Duodenal mucosa (tissue), 2 donors: Measurements from ENCODE around the gene PIAS4.
"Not testable (repeated sequence)": the region's sequence is repeated elsewhere in the genome, so short reads cannot be mapped to it uniquely, and the experiment has no call there.

Source experiments
- H3K27ac ChIP-seq: one replicate; pipeline ENCODE4 v1.7.0; 2013; ENCODE audit warnings: low read depth, low read length
- H3K27me3 ChIP-seq, 2 donors: one replicate each; pipeline ENCODE4 v1.7.0; 2013; ENCODE audit warnings: low read length in 2 of 2, control low read depth in 1 of 2; ENCODE audit not compliant: insufficient read depth in 2 of 2, control insufficient read depth in 1 of 2
- H3K36me3 ChIP-seq, 2 donors: one replicate each; pipeline ENCODE4 v1.7.0; 2013; ENCODE audit warnings: low read length in 2 of 2, control low read depth in 1 of 2; ENCODE audit not compliant: insufficient read depth in 2 of 2, control insufficient read depth in 1 of 2
- H3K4me1 ChIP-seq, 2 donors: one replicate each; pipeline ENCODE4 v1.7.0; 2013; ENCODE audit warnings: low read length in 2 of 2, control low read depth in 1 of 2; ENCODE audit not compliant: insufficient read depth in 2 of 2, control insufficient read depth in 1 of 2
- H3K4me3 ChIP-seq, 2 donors: one replicate each; pipeline ENCODE4 v1.7.0; 2013; ENCODE audit warnings: low read length in 2 of 2, low read depth in 1 of 2
- H3K9ac ChIP-seq, 2 donors: one replicate each; pipeline ENCODE4 v1.7.0; 2013; ENCODE audit warnings: low read length in 2 of 2, low read depth in 1 of 2
- H3K9me3 ChIP-seq, 2 donors: one replicate each; pipeline ENCODE4 v1.7.0; 2013; ENCODE audit warnings: low read length in 2 of 2, control low read depth in 1 of 2; ENCODE audit not compliant: control insufficient read depth in 1 of 2

Gene PIAS4

GRCh38 chr19:3984584-3984907, 23.0 kb upstream of the PIAS4 start:
- H3K4me1 ChIP-seq, result peaks cover 29 to 48% of the 10 kb centered on the region in 2 donors
- no peaks in the 10 kb centered on the region for H3K27me3 ChIP-seq
- H3K27ac ChIP-seq, result peak overlapping the region; percentile 98
- peak overlapping the region; percentile 83 to 94 for H3K9ac ChIP-seq
- H3K4me3 ChIP-seq, result peak overlapping the region; percentile 85 to 91
- no peaks in the 10 kb centered on the region for H3K9me3 ChIP-seq
- peaks cover 45 to 48% of the 10 kb centered on the region in 2 donors for H3K36me3 ChIP-seq

GRCh38 chr19:3984908-3985642, 22.5 kb upstream of the PIAS4 start, which contains the start of gene EEF2:
TSS of gene EEF2 (minus strand) at chr19:3985463. CDS start at chr19:3985380, 83 bp downstream.
- Histone ChIP-seq H3K27ac (peak within 1 kb of the TSS; percentile 98), H3K4me1 (peaks cover 29 to 48% of the 10 kb centered on the region in 2 donors), H3K27me3 (no peaks in the 10 kb centered on the region), H3K9ac (peak within 1 kb of the TSS; percentile 83 to 94), H3K4me3 (peak within 1 kb of the TSS; percentile 85 to 91), H3K9me3 (no peaks in the 10 kb centered on the region), H3K36me3 (peaks cover 40 to 43% of the 10 kb centered on the region in 2 donors)

GRCh38 chr19:3985643-3986259, 21.8 kb upstream of the PIAS4 start:
- H3K4me3 ChIP-seq, result peak overlapping the region; percentile 85 to 91
- H3K9me3 ChIP-seq, result no peaks in the 10 kb centered on the region
- no peaks in the 10 kb centered on the region for H3K27me3 ChIP-seq
- peaks cover 29 to 48% of the 10 kb centered on the region in 2 donors for H3K4me1 ChIP-seq
- H3K27ac ChIP-seq, result no peak overlapping the region
- H3K36me3 ChIP-seq, result peaks cover 33 to 36% of the 10 kb centered on the region in 2 donors
- peak overlapping the region; percentile 49 to 94 for H3K9ac ChIP-seq

- H3K4me3 ChIP-seq, result peak overlapping the region; percentile 85 to 91
- peaks cover 26 to 29% of the 10 kb centered on the region in 2 donors for H3K36me3 ChIP-seq
- peak overlapping the region; percentile 5 for H3K27ac ChIP-seq
- peaks cover 29 to 46% of the 10 kb centered on the region in 2 donors for H3K4me1 ChIP-seq
- H3K27me3 ChIP-seq, result no peaks in the 10 kb centered on the region
- H3K9me3 ChIP-seq, result no peaks in the 10 kb centered on the region
- peak overlapping the region; percentile 56 to 94 for H3K9ac ChIP-seq
Measured at GRCh38 chr19:3986260-3987041, 21.1 kb upstream of the PIAS4 start.

- H3K9ac ChIP-seq, result peak overlapping the region in 1 of 2 donors; percentile 12
- no peaks in the 10 kb centered on the region for H3K9me3 ChIP-seq
- H3K4me3 ChIP-seq, result peak overlapping the region in 1 of 2 donors; percentile 12
- H3K27ac ChIP-seq, result no peak overlapping the region
- H3K4me1 ChIP-seq, result peaks cover 29 to 39% of the 10 kb centered on the region in 2 donors
- no peaks in the 10 kb centered on the region for H3K27me3 ChIP-seq
- H3K36me3 ChIP-seq, result peaks cover 13 to 16% of the 10 kb centered on the region in 2 donors
Measured at GRCh38 chr19:3987619-3988371, 19.7 kb upstream of the PIAS4 start.

- H3K27me3 ChIP-seq, result no peaks in the 10 kb centered on the region
- no peak overlapping the region for H3K4me3 ChIP-seq
Measured at GRCh38 chr19:3990815-3991117, 16.8 kb upstream of the PIAS4 start.

GRCh38 chr19:3995607-3996006, 11.9 kb upstream of the PIAS4 start:
- Histone ChIP-seq H3K9me3 (no peaks in the 10 kb centered on the region), H3K36me3 (no peaks in the 10 kb centered on the region), H3K4me3 (no peak overlapping the region), H3K9ac (no peak overlapping the region), H3K27ac (no peak overlapping the region), H3K4me1 (no peaks in the 10 kb centered on the region), H3K27me3 (no peaks in the 10 kb centered on the region)

More at GRCh38 chr19:3990815-3991117, 16.8 kb upstream of the PIAS4 start:
- Histone ChIP-seq H3K36me3 (no peaks in the 10 kb centered on the region), H3K27ac (no peak overlapping the region), H3K4me1 (peaks cover 11 to 19% of the 10 kb centered on the region in 2 donors), H3K9ac (no peak overlapping the region), H3K9me3 (no peaks in the 10 kb centered on the region)

- not testable (repeated sequence) for H3K27ac ChIP-seq, H3K9ac ChIP-seq, H3K36me3 ChIP-seq, H3K4me3 ChIP-seq, H3K27me3 ChIP-seq, H3K9me3 ChIP-seq, H3K4me1 ChIP-seq
Measured at GRCh38 chr19:3998667-3999412, 8.7 kb upstream of the PIAS4 start.

- H3K9ac ChIP-seq, H3K27me3 ChIP-seq, H3K27ac ChIP-seq, H3K36me3 ChIP-seq, H3K9me3 ChIP-seq, H3K4me3 ChIP-seq, H3K4me1 ChIP-seq: not testable (repeated sequence)
Measured at GRCh38 chr19:4000798-4001197, 6.7 kb upstream of the PIAS4 start.
